Small intestine (tissue), 7 donors: ENCODE results near the gene LILRA1. TPM values are rescaled to one million over a fixed set of nuclear protein-coding genes. Genes with fewer than 3 reads are reported as not detected.
"Not testable (repeated sequence)": the region's sequence is repeated elsewhere in the genome, so short reads cannot be mapped to it uniquely, and the experiment has no call there.

ENCODE experiments used
- DNase-seq, 2 donors: peaks; one replicate each; pipeline versions ENCODE4 v3.0.0 to v3.0.0-alpha.2; 2013
- FAIRE-seq: peaks from 2 replicates; lab custom pipeline; 2012; peaks lifted over from hg19 to GRCh38; lab: Jason Lieb, UNC
- H3K27ac ChIP-seq, 3 donors: one replicate each; pipeline ENCODE4 v1.5.1; 2013; ENCODE audit warnings: low read length in 2 of 3, mild to moderate bottlenecking in 2 of 3, control low read depth in 1 of 3, inconsistent platforms in 1 of 3, low read depth in 1 of 3, moderate library complexity in 1 of 3
- H3K27me3 ChIP-seq, 3 donors: one replicate each; pipeline ENCODE4 v1.6.1; 2013; ENCODE audit warnings: low read length in 3 of 3, inconsistent platforms in 1 of 3; ENCODE audit not compliant: control insufficient read depth in 3 of 3, insufficient read depth in 3 of 3
- H3K36me3 ChIP-seq, 3 donors: one replicate each; pipeline ENCODE4 v1.6.1; 2013; ENCODE audit warnings: low read length in 3 of 3, inconsistent platforms in 1 of 3, low read depth in 1 of 3, mild to moderate bottlenecking in 1 of 3, moderate library complexity in 1 of 3; ENCODE audit not compliant: control insufficient read depth in 3 of 3, insufficient read depth in 2 of 3
- H3K4me1 ChIP-seq, 3 donors: one replicate each; pipeline ENCODE4 v1.6.1; 2013; ENCODE audit warnings: low read length in 2 of 3, inconsistent platforms in 1 of 3, low read depth in 1 of 3, mild to moderate bottlenecking in 1 of 3, moderate library complexity in 1 of 3; ENCODE audit not compliant: control insufficient read depth in 3 of 3, insufficient read depth in 2 of 3
- H3K4me3 ChIP-seq, 3 donors: one replicate each; pipeline ENCODE4 v1.5.1; 2013; ENCODE audit warnings: low read length in 3 of 3, control low read depth in 1 of 3, inconsistent platforms in 1 of 3, low read depth in 1 of 3, mild to moderate bottlenecking in 1 of 3, moderate library complexity in 1 of 3
- H3K9me3 ChIP-seq, 2 donors: one replicate each; pipeline ENCODE4 v1.6.1; 2013; ENCODE audit warnings: low read depth in 1 of 2, low read length in 1 of 2; ENCODE audit not compliant: control insufficient read depth in 2 of 2, insufficient read depth in 1 of 2
- WGBS, 3 donors: extraction: QIAGEN DNeasy Blood & Tissue Kit; methylation state at CpG; one replicate each; pipeline ENCODE4 v1.1.7; 2013; 5-methylcytosine and 5-hydroxymethylcytosine counted together
- polyA plus RNA-seq, 4 donors: library from polyadenylated mRNA; stranded (reverse) in 3 of 4; unstranded in 1 of 4; fragments of 200-250 nt in 3 of 4; fragments of 120-200 nt in 1 of 4; gene quantifications; one replicate each; pipeline versions ENCODE4 v1.2.1 to v1.2.3, GENCODE V29; 2013
- donor health status: healthy with polysubstance abuse.
- donor health status: control.
- donor health status: control.
- donor health status: Bipolar disorder and iron deficiency.
- donor health status: healthy.

Gene LILRA1
- polyA plus RNA-seq, 4 donors: 0.22 to 0.61 (median 0.42) TPM

- Histone ChIP-seq H3K4me1 (no peaks in the 10 kb centered on the region), H3K9me3 (peaks cover 0 to 3% of the 10 kb centered on the region in 2 donors), H3K27ac (no peak overlapping the region), H3K27me3 (no peaks in the 10 kb centered on the region), H3K36me3 (no peaks in the 10 kb centered on the region), H3K4me3 (no peak overlapping the region)
- no peak for FAIRE-seq
- no peak for DNase-seq
- WGBS, 3 donors: 57 to 80% (median 78%) methylated on average over 1 of the region's 1 CpG
Measured at GRCh38 chr19:54556194-54556593, 37.2 kb upstream of the LILRA1 start.

DNA sequence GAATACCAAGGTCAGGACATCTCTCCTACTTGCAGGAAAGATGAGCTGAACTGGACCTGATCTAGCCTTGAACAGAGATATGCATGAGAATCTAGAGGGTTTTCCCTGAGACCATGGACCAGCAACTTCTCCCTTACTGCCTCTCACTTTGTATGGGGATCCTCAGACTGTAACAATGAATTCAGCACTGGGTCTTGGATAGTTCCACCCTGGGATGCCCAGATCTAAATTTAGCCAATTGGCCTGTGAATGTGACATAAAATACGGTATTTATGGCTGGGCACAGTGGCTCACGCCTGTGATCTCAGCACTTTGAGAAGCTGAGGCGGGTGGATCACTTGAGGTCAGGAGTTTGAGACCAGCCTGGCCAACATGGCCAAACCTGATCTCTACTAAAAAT lies 35.1 kb upstream of the LILRA1 start:
- no peak for FAIRE-seq
- Histone ChIP-seq H3K27me3 (no peaks in the 10 kb centered on the region), H3K36me3 (no peaks in the 10 kb centered on the region), H3K9me3 (no peaks in the 10 kb centered on the region), H3K4me3 (no peak overlapping the region), H3K4me1 (no peaks in the 10 kb centered on the region), H3K27ac (no peak overlapping the region)
- WGBS, 3 donors: 39 to 60% (median 54%) methylated on average over 3 of the region's 3 CpGs
- DNase-seq: no peak

DNA sequence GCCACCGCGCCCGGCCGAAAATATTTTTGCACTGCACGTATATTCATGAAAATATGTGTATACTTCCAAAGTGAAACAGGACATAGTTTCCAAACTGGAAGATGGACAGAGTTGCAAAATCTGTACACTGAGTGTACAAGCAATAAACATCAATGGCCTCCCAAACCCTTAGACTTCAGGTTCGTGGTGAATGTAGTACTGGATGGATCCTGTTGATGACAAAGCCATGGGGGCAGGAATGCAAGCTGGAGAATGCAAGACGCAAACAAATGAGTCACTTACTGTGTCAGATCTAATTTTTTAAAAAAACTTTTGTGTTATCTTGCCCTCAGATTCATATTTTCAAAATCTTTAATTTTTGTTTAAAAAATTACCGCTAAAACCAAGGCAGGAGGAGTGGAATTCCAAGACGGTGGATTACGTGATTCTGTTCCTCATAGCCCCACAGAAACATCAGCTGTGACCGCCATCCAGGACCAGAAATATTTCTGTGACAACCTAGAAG lies 32.5 kb upstream of the LILRA1 start:
- Histone ChIP-seq H3K4me1 (no peaks in the 10 kb centered on the region), H3K36me3 (no peaks in the 10 kb centered on the region), H3K27me3 (no peaks in the 10 kb centered on the region), H3K27ac (no peak overlapping the region), H3K9me3 (no peaks in the 10 kb centered on the region), H3K4me3 (no peak overlapping the region)
- no peak for FAIRE-seq
- DNase-seq: no peak
- 87 to 89% (median 87%) methylated on average over 11 of the region's 11 CpGs for WGBS, 3 donors

- FAIRE-seq: no peak
- no peaks in the 10 kb centered on the region for H3K9me3 ChIP-seq
Measured at GRCh38 chr19:54561840-54562239, 31.6 kb upstream of the LILRA1 start.

GRCh38 chr19:54563206-54563605 lies 30.2 kb upstream of the LILRA1 start:
- not testable (repeated sequence) for FAIRE-seq, H3K4me3 ChIP-seq, H3K27ac ChIP-seq, H3K4me1 ChIP-seq, H3K36me3 ChIP-seq, DNase-seq, H3K9me3 ChIP-seq, H3K27me3 ChIP-seq
- WGBS, 3 donors: 83 to 89% (median 87%) methylated on average over 6 of the region's 6 CpGs

More at GRCh38 chr19:54561840-54562239, 31.6 kb upstream of the LILRA1 start:
- H3K4me3 ChIP-seq: no peak overlapping the region
- H3K36me3 ChIP-seq: no peaks in the 10 kb centered on the region
- H3K4me1 ChIP-seq: no peaks in the 10 kb centered on the region
- no peaks in the 10 kb centered on the region for H3K27me3 ChIP-seq
- WGBS, 3 donors: 84 to 90% (median 86%) methylated on average over 14 of the region's 14 CpGs
- DNase-seq: no peak
- no peak overlapping the region for H3K27ac ChIP-seq

DNA sequence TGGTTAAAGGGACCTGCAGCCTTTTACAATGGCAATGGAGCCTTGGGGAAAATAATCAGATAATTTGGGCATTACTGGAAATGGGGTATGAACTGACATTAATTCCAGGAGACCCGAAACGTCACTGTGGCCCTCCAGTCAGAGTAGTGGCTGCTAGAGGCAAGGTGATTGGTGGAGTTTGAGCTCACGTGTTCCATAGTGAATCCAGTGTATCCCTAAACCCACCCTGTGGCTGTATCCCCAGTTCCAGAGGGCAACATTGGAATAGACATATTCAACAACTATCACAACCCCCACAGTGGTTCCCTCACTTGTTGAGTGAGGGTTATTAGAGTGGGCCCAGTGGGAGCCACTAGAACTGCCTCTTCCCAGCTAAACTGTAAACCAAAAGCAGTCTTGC lies 23.1 kb upstream of the LILRA1 start:
- Histone ChIP-seq H3K9me3 (peaks cover 0 to 2% of the 10 kb centered on the region in 2 donors), H3K27me3 (no peaks in the 10 kb centered on the region), H3K4me1 (no peaks in the 10 kb centered on the region), H3K36me3 (no peaks in the 10 kb centered on the region), H3K4me3 (no peak overlapping the region), H3K27ac (no peak overlapping the region)
- WGBS, 3 donors: 62 to 70% (median 63%) methylated on average over 3 of the region's 3 CpGs
- DNase-seq (no peak), FAIRE-seq (no peak)

GRCh38 chr19:54571715-54572615 lies 21.5 kb upstream of the LILRA1 start:
- not testable (repeated sequence) for H3K4me3 ChIP-seq, FAIRE-seq, H3K27ac ChIP-seq, H3K36me3 ChIP-seq, DNase-seq, H3K9me3 ChIP-seq, H3K4me1 ChIP-seq, H3K27me3 ChIP-seq
- 59 to 61% (median 60%) methylated on average over 17 of the region's 17 CpGs for WGBS, 3 donors

DNA sequence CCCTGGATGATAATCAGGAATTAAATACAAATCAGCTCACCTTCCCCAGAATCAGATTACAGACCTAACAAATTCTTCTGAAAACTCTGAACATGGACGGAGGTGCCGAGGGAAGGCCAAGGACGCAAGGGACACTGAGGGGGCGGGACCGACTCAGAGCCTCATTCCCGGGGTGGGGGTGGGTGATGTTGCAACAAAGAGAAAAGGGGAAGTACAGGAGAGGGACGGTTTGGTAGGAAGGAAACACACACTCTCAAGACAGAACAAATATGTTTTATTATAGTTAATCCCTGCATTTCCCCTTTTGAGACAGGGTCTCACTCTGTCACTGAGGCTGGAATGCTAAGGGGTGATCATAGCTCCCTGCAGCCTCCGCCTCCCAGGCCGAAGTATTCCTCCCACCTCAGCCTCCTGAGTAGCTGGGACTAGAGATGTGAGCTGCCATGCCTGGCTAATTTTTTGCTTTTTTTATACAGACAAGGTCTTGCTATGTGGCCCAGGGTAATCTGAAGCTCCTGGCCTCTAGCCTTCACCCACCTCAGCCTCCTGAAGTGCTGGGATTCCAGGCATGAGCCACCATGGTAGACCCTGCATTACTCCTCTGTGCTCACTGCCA lies 20.6 kb upstream of the LILRA1 start:
- H3K27me3 ChIP-seq: no peaks in the 10 kb centered on the region
- no peak overlapping the region for H3K4me3 ChIP-seq

More for the DNA sequence above, 20.6 kb upstream of the LILRA1 start:
- Histone ChIP-seq H3K36me3 (no peaks in the 10 kb centered on the region), H3K27ac (no peak overlapping the region), H3K4me1 (no peaks in the 10 kb centered on the region), H3K9me3 (peaks cover 0 to 2% of the 10 kb centered on the region in 2 donors)
- no peak for FAIRE-seq
- 46 to 58% (median 54%) methylated on average over 9 of the region's 9 CpGs for WGBS, 3 donors
- no peak for DNase-seq
